HG03135 (cell line): ENCODE measurements around the gene PCK1.
"Not testable (repeated sequence)": the region's sequence is repeated elsewhere in the genome, so short reads cannot be mapped to it uniquely, and the experiment has no call there.

Experiments
- ATAC-seq: cut with Tn5 transposase; IDR thresholded peaks from one replicate; pipeline ENCODE4 v1.9.1; 2021; ENCODE audit warnings: mild to moderate bottlenecking, moderate library complexity; ENCODE audit not compliant: unreplicated experiment

The PCK1 gene

GRCh38 chr20:57560554-57561355 lies at the start of gene PCK1:
PCK1 (plus strand) TSS chr20:57561110; CDS start chr20:57561412, 302 bp downstream.
- no peak for ATAC-seq

- not testable (repeated sequence) for ATAC-seq
Measured at GRCh38 chr20:57511709-57512108, 49.2 kb upstream of the PCK1 start.

- ATAC-seq = no peak
Measured at GRCh38 chr20:57512432-57512831, 48.5 kb upstream of the PCK1 start.

- ATAC-seq = no peak
Measured at GRCh38 chr20:57513199-57513598, 47.7 kb upstream of the PCK1 start.

- ATAC-seq = no peak
Measured at GRCh38 chr20:57514273-57514751, 46.6 kb upstream of the PCK1 start.

- ATAC-seq = no peak
Measured at GRCh38 chr20:57517904-57518303, 43.0 kb upstream of the PCK1 start.

GRCh38 chr20:57522380-57523140 lies 38.4 kb upstream of the PCK1 start:
- no peak for ATAC-seq

GRCh38 chr20:57523782-57524181 lies 37.1 kb upstream of the PCK1 start:
- ATAC-seq = no peak

- no peak for ATAC-seq
Measured at GRCh38 chr20:57524511-57525176, 36.3 kb upstream of the PCK1 start, which contains the start of gene CTCFL. CTCFL (minus strand) TSS chr20:57525140; CDS start chr20:57524205, 935 bp downstream.

GRCh38 chr20:57525328-57526086 lies 35.4 kb upstream of the PCK1 start:
- no peak for ATAC-seq

GRCh38 chr20:57526087-57526884 lies 34.6 kb upstream of the PCK1 start:
- no peak for ATAC-seq

- no peak for ATAC-seq
Measured at GRCh38 chr20:57526885-57527460, 33.9 kb upstream of the PCK1 start.

- ATAC-seq = no peak
Measured at GRCh38 chr20:57527728-57528127, 33.2 kb upstream of the PCK1 start.

- ATAC-seq = no peak
Measured at GRCh38 chr20:57528148-57528547, 32.8 kb upstream of the PCK1 start.

GRCh38 chr20:57529160-57529585 lies 31.7 kb upstream of the PCK1 start:
- no peak for ATAC-seq

- no peak for ATAC-seq
Measured at GRCh38 chr20:57529810-57530209, 31.1 kb upstream of the PCK1 start.

- ATAC-seq = no peak
Measured at GRCh38 chr20:57530327-57530981, 30.5 kb upstream of the PCK1 start.

GRCh38 chr20:57532104-57532503 lies 28.8 kb upstream of the PCK1 start:
- no peak for ATAC-seq

- ATAC-seq = no peak
Measured at GRCh38 chr20:57535297-57535696, 25.6 kb upstream of the PCK1 start.
